ENCODE results near the gene DRD2.

DRD2 gene

DNA sequence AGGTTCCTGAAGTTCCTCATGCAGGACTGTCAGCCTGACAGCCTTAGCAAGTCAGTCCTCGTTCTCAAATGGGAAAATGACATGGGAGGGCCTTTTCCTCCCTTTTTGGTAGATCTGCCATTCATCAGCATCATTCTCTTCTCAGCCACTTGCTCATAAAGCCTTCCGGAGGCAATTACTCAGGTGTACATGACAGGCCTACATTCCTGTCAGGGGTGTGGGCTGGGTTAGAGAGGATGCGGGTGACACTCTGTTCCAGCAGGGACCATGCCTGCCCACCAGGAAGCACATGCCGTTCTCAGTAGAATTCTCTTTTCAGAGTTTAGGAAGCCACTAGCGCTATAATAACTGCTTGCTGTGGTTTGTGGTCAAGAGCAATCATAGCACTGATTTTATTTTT lies 111.8 kb downstream of the DRD2 start:
- FAIRE-seq = no peak

Data from G401.6 (cell line).